GM08714 (cell line): Measurements from ENCODE around the gene SAP30BP.

ENCODE experiments used
- H3K4me3 ChIP-seq: fragments of 200-500 bp; sonication (Bioruptor generic); 2 replicates; pipeline ENCODE4 v1.5.1; 2014; ENCODE audit warnings: mild to moderate bottlenecking, low read length, inconsistent platforms
- ZNF274 ChIP-seq: IDR thresholded peaks from 2 replicates; pipeline ENCODE4 v1.6.1; 2012; ENCODE audit warnings: mild to moderate bottlenecking, low read depth, low read length

The SAP30BP gene

GRCh38 chr17:75680431-75680830 lies 13.3 kb downstream of the SAP30BP start:
- TF ChIP-seq ZNF274 = no peak
- H3K4me3 ChIP-seq = no peak overlapping the region

GRCh38 chr17:75681289-75681688 lies 14.2 kb downstream of the SAP30BP start:
- TF ChIP-seq ZNF274 = no peak
- no peak overlapping the region for H3K4me3 ChIP-seq

- TF ChIP-seq ZNF274 = no peak
- no peak overlapping the region for H3K4me3 ChIP-seq
Measured at GRCh38 chr17:75683583-75683982, 16.4 kb downstream of the SAP30BP start.

GRCh38 chr17:75684249-75684648 lies 17.1 kb downstream of the SAP30BP start:
- H3K4me3 ChIP-seq = no peak overlapping the region
- no peak for TF ChIP-seq ZNF274

- no peak for TF ChIP-seq ZNF274
- no peak overlapping the region for H3K4me3 ChIP-seq
Measured at GRCh38 chr17:75684924-75685323, 17.8 kb downstream of the SAP30BP start.

- no peak for TF ChIP-seq ZNF274
- no peak overlapping the region for H3K4me3 ChIP-seq
Measured at GRCh38 chr17:75685499-75685898, 18.4 kb downstream of the SAP30BP start.

GRCh38 chr17:75688209-75688825 lies 21.2 kb downstream of the SAP30BP start:
- no peak for TF ChIP-seq ZNF274
- no peak overlapping the region for H3K4me3 ChIP-seq

GRCh38 chr17:75689441-75689873 lies 22.3 kb downstream of the SAP30BP start:
- TF ChIP-seq ZNF274 = no peak
- H3K4me3 ChIP-seq = no peak overlapping the region; the same call in 1 of the 2 replicates

GRCh38 chr17:75691371-75691791 lies 24.2 kb downstream of the SAP30BP start:
- H3K4me3 ChIP-seq = no peak overlapping the region
- TF ChIP-seq ZNF274 = no peak

- no peak for TF ChIP-seq ZNF274
- H3K4me3 ChIP-seq = no peak overlapping the region
Measured at GRCh38 chr17:75691801-75692626, 24.9 kb downstream of the SAP30BP start.

- TF ChIP-seq ZNF274 = no peak
- no peak overlapping the region for H3K4me3 ChIP-seq
Measured at GRCh38 chr17:75692976-75693375, 25.8 kb downstream of the SAP30BP start.

GRCh38 chr17:75693500-75694481 lies 26.7 kb downstream of the SAP30BP start:
- H3K4me3 ChIP-seq = no peak overlapping the region
- TF ChIP-seq ZNF274 = no peak

GRCh38 chr17:75694536-75694935 lies 27.4 kb downstream of the SAP30BP start:
- no peak for TF ChIP-seq ZNF274
- H3K4me3 ChIP-seq = no peak overlapping the region
